Activated T-cell treated with anti-CD3 and anti-CD28 coated beads, Interleukin-2, amount 50 U/mL, for 48 hours (primary cell): ENCODE data around the gene STPG1.

Experiments
- DNase-seq, 2 experiments: peaks; one replicate each; pipeline ENCODE4 v3.0.0-alpha.2; 2020

Gene STPG1

DNA sequence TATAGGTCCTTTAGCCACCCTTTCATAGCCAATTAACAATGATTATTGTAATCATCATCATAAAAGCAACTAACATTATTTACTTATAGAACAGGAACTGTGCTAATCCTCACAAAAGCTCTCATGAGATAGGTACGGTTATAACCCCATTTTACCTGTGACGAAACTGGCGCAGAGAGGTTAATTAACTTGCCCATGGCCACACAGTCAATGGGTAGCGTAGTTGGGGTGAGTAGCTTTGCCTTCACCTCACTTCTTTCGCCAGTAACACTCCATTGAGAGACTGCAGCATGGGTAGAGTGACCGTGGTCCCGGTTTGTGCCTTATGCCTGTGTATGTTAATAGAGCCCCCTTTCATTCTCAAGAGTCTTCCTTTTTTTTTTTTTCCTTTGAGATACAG, 12.3 kb upstream of the STPG1 start:
- no peak for DNase-seq

DNA sequence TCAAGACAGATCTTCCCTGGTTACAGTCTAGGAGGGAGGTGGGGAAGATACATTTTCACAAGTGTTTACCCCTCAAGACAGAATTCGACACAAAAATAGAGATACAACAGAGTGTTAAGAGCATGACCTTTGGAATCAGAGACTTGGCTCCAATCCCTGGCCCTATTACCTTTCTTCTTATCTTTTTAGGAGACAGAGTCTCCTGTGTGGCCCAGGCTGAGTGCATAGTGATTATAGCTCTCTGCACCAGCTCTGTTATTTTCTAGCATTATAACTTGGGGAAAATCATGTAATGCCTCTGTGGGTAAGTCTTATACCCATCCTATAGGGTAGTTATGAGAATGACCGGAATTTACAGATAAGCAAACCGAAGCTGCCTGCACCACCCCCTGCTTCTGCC, 11.9 kb upstream of the STPG1 start:
- DNase-seq = no peak

DNA sequence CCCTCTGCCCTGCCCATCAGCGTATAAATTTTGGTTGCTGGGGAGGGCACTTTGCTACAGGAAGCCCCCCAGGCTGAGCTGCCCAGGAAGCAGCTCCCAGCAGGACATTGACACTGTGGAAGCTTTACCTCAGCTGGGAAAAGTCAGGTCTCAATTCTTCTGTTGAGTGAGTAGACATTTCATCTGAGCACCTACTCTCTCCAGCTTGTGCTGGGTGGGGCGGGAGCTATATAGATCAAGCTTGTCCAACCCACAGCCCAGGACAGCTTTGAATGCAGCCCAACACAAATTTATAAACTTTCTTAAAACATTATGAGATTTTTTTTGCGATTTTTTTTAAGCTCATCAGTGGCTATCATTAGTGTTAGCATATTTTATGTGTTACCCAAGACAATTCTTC, 11.4 kb upstream of the STPG1 start:
- no peak for DNase-seq

DNA sequence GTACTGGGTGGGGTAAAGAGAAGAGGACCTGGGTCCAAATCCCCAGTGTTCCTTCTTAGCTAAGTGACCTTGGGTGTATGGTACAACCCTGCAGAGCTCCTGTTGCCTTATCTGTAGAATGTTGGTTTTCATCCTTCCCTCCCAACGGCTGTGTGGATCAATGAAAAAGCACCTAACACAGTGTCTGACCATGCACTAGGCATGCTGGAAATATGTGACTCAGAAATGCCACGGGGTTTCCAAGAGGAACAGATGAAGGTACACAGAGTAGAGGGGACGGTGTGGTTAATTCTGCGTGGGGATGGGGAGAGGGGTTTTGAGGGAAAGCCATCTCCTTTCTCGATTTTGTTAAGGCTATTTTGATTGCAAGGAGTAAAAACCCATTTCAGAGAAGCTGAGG, 10.6 kb upstream of the STPG1 start:
- DNase-seq = no peak

DNA sequence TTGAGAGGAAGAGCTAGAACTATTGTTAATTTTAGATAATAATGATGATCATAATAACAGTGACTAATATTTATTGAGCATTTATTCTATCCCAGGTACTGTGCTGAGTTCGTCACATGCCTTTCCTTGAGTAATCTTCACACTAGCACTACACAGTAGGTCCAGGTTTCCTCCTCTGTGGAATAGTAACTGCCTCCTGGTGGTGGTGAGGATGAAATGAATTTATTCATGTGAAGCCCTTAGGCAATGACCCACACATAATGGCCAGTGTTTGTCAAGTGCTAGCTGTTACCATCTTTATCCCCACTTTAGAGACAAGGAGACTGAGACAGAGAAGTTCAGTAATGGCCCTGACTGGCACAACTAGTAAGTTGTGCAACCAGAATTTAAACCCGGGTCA, 7.9 kb upstream of the STPG1 start:
- DNase-seq = no peak

DNA sequence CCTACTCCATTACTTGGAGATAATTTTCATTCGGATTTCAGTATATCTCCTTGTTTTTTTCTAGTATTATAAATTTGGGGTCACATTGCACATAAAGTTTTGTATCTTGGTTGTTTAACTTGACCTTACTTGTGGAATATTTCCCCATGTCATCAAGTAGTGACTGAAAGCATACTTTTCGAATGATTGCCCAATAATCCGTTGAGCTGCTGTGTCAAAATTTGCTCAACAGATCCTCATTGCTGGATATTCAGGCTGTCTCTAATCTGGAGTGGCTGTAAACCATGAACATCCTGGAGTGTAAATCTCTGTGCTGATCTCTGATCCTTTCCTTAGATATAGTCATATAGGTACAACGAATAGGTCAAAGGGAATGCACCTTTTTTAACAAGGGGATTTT, 7.0 kb upstream of the STPG1 start:
- no peak for DNase-seq

DNA sequence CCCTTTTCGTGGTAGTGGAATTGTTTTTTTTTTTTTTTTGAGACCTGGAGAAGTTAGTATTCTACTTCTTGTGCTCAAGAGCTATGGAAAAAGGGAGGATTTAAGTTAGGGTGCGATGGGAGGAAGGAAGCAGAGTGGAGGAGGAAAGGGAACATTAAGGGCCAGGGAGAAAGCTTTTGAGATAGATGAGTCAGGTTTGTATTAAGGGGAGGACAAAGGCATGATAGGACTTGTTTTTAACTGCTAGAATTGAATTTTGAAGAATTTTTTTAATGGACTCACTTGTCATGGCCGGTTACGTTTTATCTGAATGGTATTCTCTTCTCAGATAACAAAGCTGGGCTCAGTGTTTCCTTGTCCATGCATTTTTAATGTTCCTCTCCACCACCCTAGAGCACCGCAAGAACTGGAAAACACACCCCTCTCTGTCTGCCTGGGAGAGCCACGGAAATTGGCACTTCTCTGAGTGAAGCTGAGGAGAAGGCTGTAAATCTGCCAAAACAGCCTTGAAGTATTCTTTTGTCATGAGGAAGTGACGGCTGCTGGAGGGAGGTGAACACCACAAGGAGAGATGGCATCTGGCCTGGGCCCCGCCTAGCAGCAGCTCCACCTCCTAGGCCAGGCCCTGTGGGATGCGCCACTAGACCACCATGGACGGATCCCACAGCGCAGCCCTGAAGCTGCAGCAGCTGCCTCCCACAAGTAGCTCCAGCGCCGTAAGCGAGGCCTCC, 5.5 kb upstream of the STPG1 start:
- no peak for DNase-seq

DNA sequence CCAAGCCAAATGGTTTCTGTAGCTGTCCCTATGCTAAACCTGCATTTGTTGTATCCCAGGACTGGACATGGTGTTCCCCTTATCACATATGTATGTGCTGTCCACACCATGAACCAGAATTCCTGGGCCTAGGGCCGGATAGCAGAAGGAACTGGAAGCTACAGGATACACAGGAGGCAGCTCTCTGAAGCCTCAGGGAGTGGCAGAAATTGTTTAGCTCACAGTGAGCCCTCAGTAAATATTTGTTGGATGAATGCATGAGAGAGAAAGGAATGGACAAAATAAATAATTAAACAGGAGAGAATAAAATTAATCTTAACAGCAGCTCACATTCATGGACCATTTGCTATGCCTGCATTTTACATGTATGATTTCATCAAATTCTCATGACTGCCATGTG, 4.1 kb upstream of the STPG1 start:
- no peak for DNase-seq

DNA sequence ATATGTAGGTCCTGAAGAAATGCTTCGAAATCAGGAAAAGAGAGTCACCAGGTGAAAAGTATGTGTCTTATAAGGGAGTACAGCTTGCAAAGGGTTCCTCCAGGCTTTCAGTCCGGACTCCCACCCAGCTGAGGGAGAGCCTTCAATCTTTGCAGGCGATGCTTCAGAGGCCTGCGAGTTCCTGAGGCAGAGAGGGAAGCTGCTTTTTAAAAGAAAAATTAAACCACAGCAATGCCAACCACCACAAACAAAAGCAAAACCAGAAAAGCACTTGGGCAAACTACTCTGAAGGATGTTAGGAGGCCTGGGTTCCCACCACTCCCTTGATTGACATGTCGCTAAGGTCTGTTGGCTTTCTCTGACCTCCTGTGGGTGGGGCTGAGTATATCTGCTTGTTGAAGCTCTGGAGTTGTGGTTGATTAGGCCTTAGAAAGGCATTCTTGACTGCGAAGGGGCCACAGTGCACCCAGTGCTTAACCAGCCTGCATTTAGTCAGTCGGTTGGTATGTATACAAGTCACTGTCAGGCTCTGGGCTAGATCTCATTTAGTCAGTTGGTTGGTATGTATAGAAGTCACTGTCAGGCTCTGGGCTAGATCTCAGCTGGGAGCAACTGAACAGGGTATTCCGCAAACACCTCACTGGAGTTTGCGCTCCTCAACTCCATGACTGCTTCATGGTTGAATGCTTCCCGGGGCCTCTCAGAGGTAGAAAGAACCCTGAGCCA, 3.2 kb upstream of the STPG1 start:
- peak; percentile 50 to 55 for DNase-seq

DNA sequence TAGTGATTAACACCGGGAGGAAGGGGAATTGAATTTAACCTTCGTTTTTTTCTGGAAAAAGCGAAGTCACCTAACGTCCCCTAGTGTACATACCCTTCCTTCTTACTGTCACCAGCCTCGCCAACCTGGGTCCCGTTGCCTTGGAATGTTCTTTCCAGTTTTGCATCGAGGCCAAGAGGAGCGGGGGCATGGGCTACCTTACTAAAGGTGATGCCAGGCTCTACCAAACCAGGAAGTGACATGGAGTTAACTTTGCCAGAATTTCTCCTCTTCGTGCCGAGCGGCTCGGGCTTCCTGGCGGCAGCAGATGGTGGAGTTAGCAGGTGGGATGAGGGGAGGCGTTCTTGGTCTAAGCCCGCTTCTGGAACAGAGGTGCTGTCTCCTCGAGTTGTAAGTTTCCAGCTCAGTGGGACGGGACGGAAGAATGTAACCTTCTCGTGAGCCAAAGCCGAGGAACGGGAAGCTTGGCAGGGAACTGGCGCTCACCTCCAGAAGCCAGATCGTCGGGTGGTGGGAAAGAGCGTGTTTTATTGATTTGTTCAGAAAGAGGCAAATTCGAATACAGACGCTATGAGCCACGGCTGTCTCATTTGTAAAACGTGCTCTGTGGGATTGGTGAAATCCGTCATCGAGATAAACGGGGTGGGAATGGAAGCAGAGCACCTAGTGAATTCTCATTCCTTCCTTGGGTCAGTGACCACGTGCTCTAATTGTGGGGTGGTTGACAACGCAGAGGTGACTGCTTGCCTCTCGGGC, 2.5 kb upstream of the STPG1 start:
- DNase-seq = no peak

DNA sequence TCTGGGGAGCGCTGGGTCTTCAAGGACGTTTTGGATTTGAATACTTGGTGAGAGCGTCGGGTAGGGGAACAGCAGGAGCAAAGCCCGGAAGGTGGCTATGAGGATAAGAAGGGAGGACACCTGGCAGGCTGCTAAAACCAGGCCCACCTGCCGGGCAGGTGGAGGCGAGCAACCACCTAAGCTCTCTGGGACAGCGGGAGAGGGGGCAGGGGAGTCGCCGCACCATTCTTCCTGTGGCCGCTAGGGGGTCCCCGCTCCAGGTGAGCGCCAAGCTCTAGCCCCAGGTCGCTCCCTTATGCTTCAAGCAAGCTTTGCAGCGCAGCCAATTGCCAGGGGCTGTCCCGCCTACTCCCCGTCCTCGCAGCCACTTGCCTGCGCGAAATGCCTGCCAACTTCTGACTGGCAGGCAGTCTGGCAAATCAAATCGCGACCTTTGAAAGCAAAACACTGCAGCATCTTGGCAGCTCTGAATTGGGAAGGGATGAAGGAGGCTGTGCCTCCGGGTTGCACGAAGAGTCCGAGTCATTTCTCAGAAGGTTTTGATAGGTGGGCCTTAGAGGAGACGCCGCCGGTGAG, 1.8 kb upstream of the STPG1 start, which contains the start of gene NIPAL3:
Gene NIPAL3, plus strand, starts transcription at position 469 of the 576 bp plus-strand sequence. CDS start 3,746 bp downstream, outside the sequence.
- peak; percentile 97 to 98 for DNase-seq

DNA sequence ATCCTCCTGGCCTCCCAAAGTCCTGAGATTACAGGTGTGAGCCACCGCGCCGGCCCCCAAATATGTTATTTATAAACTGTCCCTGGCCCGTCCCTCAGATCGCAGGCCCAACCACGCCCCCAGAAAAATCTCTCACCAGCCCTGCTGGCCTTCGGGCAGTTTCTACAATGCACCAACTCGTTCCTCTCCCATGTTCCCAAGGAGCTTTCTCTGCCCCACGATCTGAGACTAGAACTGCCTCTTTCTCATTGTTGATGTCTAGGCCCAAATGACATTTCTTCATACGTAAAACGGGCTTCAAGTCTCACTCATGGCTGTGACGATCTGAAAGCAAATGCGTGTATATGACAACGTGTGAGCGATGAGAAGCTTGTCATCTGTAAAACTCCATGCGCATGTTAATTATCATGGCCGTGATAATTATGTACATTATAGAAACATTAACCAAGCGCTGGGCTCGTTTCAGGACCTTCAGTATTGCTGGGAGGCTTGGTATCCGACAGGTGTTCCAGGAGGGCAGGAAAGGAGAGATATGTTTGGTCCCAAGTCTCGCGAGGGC, 1.3 kb upstream of the STPG1 start:
- no peak for DNase-seq

DNA sequence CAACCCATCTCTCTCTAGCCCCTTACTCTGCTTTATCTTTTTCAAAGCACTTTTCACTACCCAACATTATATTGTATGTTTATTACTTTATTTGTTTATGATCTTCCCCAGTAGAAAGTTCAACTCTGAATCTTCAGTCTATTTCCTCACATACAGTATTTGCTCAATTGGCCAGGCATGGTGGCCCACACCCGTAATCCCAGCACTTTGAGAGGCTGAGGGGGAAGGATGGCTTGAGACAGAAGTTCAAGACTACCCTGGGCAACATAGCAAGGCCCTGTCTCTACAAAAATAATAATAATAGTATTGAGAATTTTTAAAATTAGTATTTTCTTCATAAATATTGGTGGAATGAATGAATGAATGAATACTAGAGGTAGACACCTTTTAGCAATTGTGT, 1.2 kb downstream of the STPG1 start:
- no peak for DNase-seq

DNA sequence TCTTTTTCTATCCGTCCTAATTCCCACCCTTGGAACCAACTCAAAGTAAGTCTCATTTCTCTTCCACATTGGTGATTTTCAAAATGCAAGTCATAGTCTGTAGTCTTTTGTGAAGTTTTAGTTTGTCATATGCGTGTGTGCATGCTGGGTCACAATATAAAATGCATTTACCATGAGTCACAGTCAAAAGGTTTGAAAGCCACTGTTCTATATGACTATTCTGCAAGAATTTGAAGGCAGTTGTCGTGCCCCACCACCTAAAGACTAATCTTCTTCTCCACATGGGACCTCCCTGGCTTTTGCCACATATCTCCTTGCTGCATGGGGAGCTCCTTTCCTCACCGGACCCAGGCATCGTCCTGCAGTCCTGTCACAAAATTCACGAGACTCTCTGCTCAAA, 1.6 kb downstream of the STPG1 start:
- no peak for DNase-seq

DNA sequence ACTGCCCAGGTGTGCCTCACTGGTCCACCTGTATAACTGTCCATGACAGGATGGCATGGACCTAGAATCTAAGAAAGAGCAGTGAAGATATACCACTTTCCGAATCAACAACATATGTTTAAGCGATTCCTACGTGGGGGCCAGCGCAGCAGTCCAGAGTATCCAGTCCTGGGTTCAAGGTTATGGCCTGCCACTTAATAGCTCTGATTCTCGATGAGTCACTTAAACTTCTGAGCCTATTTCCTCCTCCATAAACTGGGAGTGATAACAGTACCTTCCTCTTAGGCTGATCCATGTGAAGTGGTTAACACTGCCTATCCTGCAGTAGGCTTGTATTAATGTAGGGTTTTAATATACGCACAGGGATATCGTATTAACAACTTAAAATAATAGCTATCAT, 2.8 kb downstream of the STPG1 start:
- no peak for DNase-seq

DNA sequence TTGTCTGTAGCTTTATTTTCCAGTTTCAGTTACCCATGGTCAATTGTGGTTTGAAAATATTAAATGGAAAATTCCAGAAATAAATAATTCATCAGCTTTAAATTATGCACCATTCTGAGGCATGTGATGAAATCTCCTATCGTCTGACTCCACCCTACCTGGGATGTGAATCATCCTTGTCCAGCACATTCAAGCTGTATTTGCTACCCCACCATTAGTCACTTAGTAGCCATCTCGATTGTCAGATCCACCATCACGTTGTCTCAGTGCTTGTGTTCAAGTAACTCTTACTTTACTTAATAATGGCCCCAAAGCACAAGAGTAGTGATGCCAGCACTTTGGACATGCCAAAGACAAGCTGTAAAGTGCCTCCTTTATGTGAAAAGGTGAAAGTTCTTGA, 4.0 kb downstream of the STPG1 start:
- no peak for DNase-seq

DNA sequence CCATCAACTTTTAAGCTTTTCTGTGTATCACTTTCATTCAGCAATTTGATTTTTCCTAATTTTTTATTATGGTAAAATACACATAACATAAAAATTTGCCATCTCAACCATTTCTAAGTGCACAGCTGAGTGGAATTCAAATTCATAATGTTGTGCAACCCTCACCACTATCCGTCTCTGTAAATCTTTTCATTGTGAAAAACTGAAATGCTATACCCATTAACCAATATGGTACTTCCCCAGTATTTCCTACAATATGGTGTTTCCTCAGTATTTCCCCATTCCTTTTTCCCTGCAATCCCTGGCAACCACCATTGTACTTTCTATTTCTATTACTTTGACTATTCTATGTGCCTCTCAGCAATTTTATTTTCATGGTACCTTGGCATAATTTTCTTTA, 6.8 kb downstream of the STPG1 start:
- DNase-seq = no peak

DNA sequence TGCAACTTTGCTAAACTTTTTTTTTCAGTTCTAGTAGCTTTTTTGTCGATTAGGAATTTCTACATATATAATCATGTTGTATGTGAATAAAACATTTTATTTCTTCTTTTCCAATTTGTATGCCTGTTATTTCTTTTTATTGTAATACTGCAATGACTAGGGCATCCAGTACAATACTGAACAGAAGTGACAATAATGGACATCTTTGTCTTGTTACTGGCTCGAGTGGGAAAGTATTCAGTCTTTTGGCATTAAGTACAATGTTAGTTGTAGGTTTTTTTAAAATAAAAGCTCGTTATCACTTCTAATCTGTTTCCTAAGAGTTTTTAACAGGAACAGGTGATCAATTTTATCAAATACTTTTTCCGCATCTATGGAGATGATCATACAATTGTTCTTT, 9.8 kb downstream of the STPG1 start:
- no peak for DNase-seq

DNA sequence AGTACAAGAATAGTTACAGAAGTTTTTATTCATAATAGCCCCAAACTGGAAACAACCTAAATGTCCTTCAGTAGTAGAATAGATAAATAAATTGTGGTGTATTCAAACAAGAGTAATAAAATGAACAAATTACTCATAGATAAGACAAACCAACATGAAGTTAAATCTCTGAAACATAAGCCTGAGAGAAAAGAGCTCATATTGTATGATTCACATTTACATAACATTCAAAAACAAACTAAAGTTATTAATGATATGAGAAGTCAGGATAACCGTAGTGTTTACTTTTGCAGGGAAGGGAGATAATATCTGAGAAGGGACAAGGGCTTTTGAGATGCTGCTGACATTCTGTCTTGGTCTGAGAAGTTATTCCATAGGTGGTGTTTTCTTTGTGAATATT, 13.5 kb downstream of the STPG1 start:
- DNase-seq = no peak

DNA sequence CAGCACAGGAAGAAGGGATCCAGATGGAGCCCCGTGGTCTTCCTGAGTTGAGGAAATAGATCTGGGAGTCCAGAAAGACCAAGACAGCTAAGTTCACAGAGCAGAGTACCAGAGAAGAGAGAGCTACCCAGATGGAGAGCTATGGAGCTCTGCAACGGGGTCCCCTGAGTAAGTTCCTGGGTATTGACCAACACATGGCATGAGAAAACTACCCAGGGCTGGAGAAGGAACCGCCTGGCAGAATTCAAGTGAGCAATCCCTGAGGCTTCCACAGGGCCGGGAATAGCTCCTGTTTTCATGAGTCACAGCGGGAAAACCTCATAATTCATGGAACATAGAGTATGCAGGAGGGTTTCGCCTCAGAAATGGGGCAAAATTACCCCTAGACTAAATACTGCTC, 19.7 kb downstream of the STPG1 start:
- DNase-seq = no peak

DNA sequence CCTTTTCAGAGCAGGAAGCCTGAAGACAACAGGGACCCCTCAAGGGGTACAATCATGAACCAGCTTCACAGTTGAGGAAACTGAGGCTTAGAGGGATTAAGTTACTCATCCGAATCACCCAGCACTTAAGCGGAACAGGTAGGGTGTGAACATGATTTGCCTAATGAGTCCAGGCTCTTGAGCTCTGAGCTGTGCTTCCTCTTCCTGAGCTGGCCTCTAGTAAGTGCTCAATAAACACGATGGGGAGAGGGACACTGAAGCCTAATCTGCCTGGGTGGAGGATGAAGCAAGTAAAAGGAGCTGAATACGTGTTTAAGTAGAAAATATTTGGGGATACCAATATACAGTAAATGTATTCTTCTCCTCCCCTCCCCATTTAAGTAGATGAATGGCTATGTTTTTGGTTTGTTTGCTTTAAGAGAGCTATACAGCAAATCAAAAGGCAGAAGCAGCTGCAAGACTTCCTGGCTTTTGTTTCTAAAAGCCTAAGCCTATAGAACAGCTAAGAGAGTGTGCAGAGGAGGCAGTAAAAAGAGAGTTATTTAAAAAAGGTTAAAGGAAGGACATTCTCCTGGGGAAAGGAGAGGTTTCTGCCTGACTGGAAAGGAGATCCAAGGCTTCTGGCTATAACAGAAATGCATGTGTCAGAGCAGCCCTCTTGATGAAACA, 20.5 kb downstream of the STPG1 start:
- DNase-seq = no peak

DNA sequence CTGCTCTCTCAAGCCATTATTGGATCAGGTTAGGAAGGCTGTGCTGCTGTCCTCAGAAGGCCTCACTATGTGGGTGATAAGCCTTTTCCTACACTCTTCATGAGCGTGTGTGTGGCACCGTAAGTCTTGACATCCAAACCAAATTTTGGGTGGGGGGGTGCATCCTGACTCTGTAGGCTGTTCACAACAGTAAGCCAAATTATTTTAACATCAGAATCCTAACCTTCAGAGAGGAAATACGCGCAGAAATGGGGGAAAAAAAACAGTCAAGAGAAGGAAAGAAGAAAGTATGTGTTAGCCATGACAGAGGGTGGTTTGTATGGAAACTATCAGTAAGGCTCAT, 21.0 kb downstream of the STPG1 start:
- no peak for DNase-seq
